A549 (cell line): ENCODE results near the gene ONECUT3.

ENCODE experiments used
- ESRRA ChIP-seq: fragments of 150-350 bp; IDR thresholded peaks from 2 replicates; pipeline ENCODE4 v1.6.1; 2014; ENCODE audit warnings: mild to moderate bottlenecking, low read length, borderline replicate concordance
- HDAC2 ChIP-seq: fragments of 200-600 bp; sonication (generic); IDR thresholded peaks from 2 replicates; pipeline ENCODE4 v1.6.1; 2016
- HOXA7 ChIP-seq: fragments of 250-450 bp; sonication (Bioruptor Pico); IDR thresholded peaks from 2 replicates; pipeline ENCODE4 v1.5.0; 2020; ENCODE audit warnings: mild to moderate bottlenecking, moderate library complexity
- MAX ChIP-seq: IDR thresholded peaks from 2 replicates; pipeline ENCODE4 v1.6.1; 2012
- NR3C1 ChIP-seq: fragments of >200 bp; sonication (Bioruptor Twin); formaldehyde crosslinking; IDR thresholded peaks from 3 replicates; pipeline ENCODE4 v1.6.1; 2017
- SMC3 ChIP-seq: fragments of >200 bp; sonication (Bioruptor Twin); formaldehyde crosslinking; IDR thresholded peaks from 3 replicates; pipeline ENCODE4 v1.6.1; 2018; ENCODE audit warnings: inconsistent platforms

DNA sequence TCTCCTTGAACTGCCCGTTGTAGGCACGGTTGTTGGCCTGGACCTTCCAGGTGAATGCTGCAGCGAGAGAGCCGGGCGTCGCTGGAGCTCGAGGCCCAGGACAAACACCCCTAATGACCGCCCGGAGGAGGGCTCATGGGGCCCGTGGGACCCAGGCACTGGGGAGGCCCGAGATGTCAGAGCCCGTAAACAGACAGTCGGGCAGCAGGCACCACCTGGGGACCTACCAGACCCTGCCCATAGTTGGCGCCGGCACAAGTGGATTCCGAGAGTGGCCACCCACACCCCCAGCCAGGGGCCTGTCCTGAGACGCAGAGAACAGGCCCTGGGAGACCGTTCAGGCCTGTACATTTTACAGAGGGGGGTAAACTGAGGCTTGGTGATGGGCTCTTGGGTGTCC is 56.4 kb downstream of the ONECUT3 start:
- TF ChIP-seq SMC3 (no peak), HOXA7 (CRISPR knock-in tag) (no peak), ESRRA (no peak), MAX (no peak), HDAC2 (no peak), NR3C1 (no peak)
